OCI-LY7 (cell line): ENCODE measurements around the gene PTEN. TPM values are rescaled to one million over a fixed set of nuclear protein-coding genes. Genes with fewer than 3 reads are reported as not detected.
"Not testable (repeated sequence)": the region's sequence is repeated elsewhere in the genome, so short reads cannot be mapped to it uniquely, and the experiment has no call there.

Experiments used
- BruUV-seq: library from RNA; stranded (reverse); fragments of 400-500 nt; replicated peaks from 2 replicates; lab custom pipeline; 2021; lab: Mats Ljungman, UMichigan
- CTCF ChIA-PET: fragments of 300-600 bp; sonication (Branson Sonifier 250); formaldehyde crosslinking; loops from one replicate; lab custom pipeline; 2022; ENCODE audit warnings: antibody characterized with exemption; ENCODE audit not compliant: unreplicated experiment; lab: Charles Lee
- POLR2A ChIA-PET: fragments of 300-600 bp; sonication (Branson Sonifier 250); formaldehyde crosslinking; loops from one replicate; lab custom pipeline; 2022; ENCODE audit warnings: antibody characterized with exemption; lab: Charles Lee
- DNase-seq: peaks from one replicate; pipeline ENCODE4 v3.0.0-alpha.2; 2015; ENCODE audit warnings: low spot score
- H2AFZ ChIP-seq: fragments of 200-600 bp; sonication (generic), shearing (Covaris generic); 2 replicates; pipeline ENCODE4 v1.6.1; 2014; ENCODE audit warnings: mild to moderate bottlenecking, antibody characterized with exemption, low read length, moderate library complexity
- H3K27ac ChIP-seq: fragments of 200-600 bp; sonication (generic); 2 replicates; pipeline ENCODE4 v1.5.1; 2014; ENCODE audit warnings: mixed run types, low read depth, mild to moderate bottlenecking, moderate library complexity, low read length, inconsistent platforms; ENCODE audit not compliant: poor library complexity, severe bottlenecking
- H3K36me3 ChIP-seq: fragments of 200-600 bp; sonication (generic); 2 replicates; pipeline ENCODE4 v1.6.1; 2014; ENCODE audit warnings: mild to moderate bottlenecking, antibody characterized with exemption, low read length, moderate library complexity, mixed read lengths; ENCODE audit not compliant: insufficient read depth
- H3K4me1 ChIP-seq: fragments of 200-600 bp; sonication (generic); 2 replicates; pipeline ENCODE4 v1.5.1; 2014; ENCODE audit warnings: mild to moderate bottlenecking, low read length; ENCODE audit not compliant: insufficient read depth, poor library complexity, severe bottlenecking
- H3K4me2 ChIP-seq: fragments of 200-600 bp; sonication (generic); 2 replicates; pipeline ENCODE4 v1.6.1; 2014; ENCODE audit warnings: mild to moderate bottlenecking, low read length
- H3K4me3 ChIP-seq: fragments of 200-600 bp; sonication (generic); 2 replicates; pipeline ENCODE4 v1.5.1; 2014; ENCODE audit warnings: mild to moderate bottlenecking, low read depth, low read length; ENCODE audit not compliant: poor library complexity, severe bottlenecking
- H3K79me2 ChIP-seq: fragments of 200-600 bp; sonication (generic); 2 replicates; pipeline ENCODE4 v1.6.1; 2016; ENCODE audit warnings: low read depth, mild to moderate bottlenecking, low read length, moderate library complexity, mixed read lengths; ENCODE audit not compliant: insufficient read depth
- H3K9me2 ChIP-seq: fragments of 200-600 bp; sonication (generic); 2 replicates; pipeline ENCODE4 v1.6.1; 2016; ENCODE audit warnings: mild to moderate bottlenecking, low read length, mixed read lengths; ENCODE audit not compliant: insufficient read depth
- H3K9me3 ChIP-seq: fragments of 200-600 bp; sonication (generic); 2 replicates; pipeline ENCODE4 v1.6.1; 2014; ENCODE audit warnings: mild to moderate bottlenecking, mixed run types, low read length, mixed read lengths
- H4K20me1 ChIP-seq: fragments of 200-600 bp; sonication (generic); 2 replicates; pipeline ENCODE4 v1.6.1; 2014; ENCODE audit warnings: mild to moderate bottlenecking, antibody characterized with exemption, low read length, moderate library complexity, mixed read lengths; ENCODE audit not compliant: insufficient read depth
- CTCF ChIP-seq: fragments of 200-600 bp; sonication (generic); conservative IDR thresholded peaks from 2 replicates; pipeline ENCODE4 v1.5.1; 2014; ENCODE audit warnings: mild to moderate bottlenecking, antibody characterized with exemption, low read length, moderate library complexity, mixed read lengths
- EZH2phosphoT487 ChIP-seq: fragments of 200-600 bp; sonication (generic); IDR thresholded peaks from 2 replicates; pipeline ENCODE4 v1.6.1; 2018; ENCODE audit warnings: low read depth, borderline replicate concordance, mild to moderate bottlenecking, mixed run types, antibody characterized with exemption, low read length, moderate library complexity, mixed read lengths
- intact Hi-C: fragments of 100-400 bp; cut with micrococcal nuclease; formaldehyde crosslinking; loops from one replicate; pipeline ENCODE4 v1.10.0; 2022; ENCODE audit not compliant: unreplicated experiment
- total RNA-seq, 2 experiments: library from RNA; depleted of rRNA in 1 of 2; stranded (reverse); fragments of >200 nt in 1 of 2; shearing (Covaris generic) in 1 of 2; gene quantifications; 2 replicates each; pipeline ENCODE4 v1.2.3, GENCODE V29; 2014 to 2022

Gene PTEN
- total RNA-seq, 2 experiments from 2014 or later, result 135 to 173 TPM

- H3K79me2 ChIP-seq, result peaks cover 96% of the 10 kb centered on the region
- no peak for DNase-seq
- H3K9me3 ChIP-seq, result peaks cover 17% of the 10 kb centered on the region; the same call in 1 of the 2 replicates
- BruUV-seq, result TSS peak; percentile 7
- H2AFZ ChIP-seq, result no peak overlapping the region
- ChIA-PET POLR2A (interaction anchor here (0.9 to 1.8 kb wide), 8 partner anchors 9 to 168 kb away, joined by 3 to 5 read pairs (median 3); no protein-coding TSS in a partner anchor), CTCF (no interaction called here)
- H3K36me3 ChIP-seq, result peaks cover 81% of the 10 kb centered on the region
- TF ChIP-seq CTCF (no peak), EZH2phosphoT487 (no peak)
- intact Hi-C loops, result no loop called here
- no peak overlapping the region for H3K4me3 ChIP-seq
- no peak overlapping the region for H3K4me2 ChIP-seq
- H3K27ac ChIP-seq, result no peak overlapping the region
- H4K20me1 ChIP-seq, result peaks cover 5% of the 10 kb centered on the region; the same call in 1 of the 2 replicates
- H3K4me1 ChIP-seq, result no peaks in the 10 kb centered on the region
- H3K9me2 ChIP-seq, result no peaks in the 10 kb centered on the region
These were observed 32.0 kb downstream of the PTEN start for GRCh38 chr10:87895430-87895829.

GRCh38 chr10:87896216-87896615 lies 32.8 kb downstream of the PTEN start:
- Histone ChIP-seq H3K9me2 (no peaks in the 10 kb centered on the region), H4K20me1 (peaks cover 5% of the 10 kb centered on the region; the same call in 1 of the 2 replicates), H3K79me2 (peaks cover 95% of the 10 kb centered on the region), H3K36me3 (peaks cover 73% of the 10 kb centered on the region), H3K4me3 (no peak overlapping the region), H3K4me1 (no peaks in the 10 kb centered on the region), H2AFZ (no peak overlapping the region), H3K4me2 (no peak overlapping the region), H3K9me3 (peaks cover 17% of the 10 kb centered on the region; the same call in 1 of the 2 replicates), H3K27ac (no peak overlapping the region)
- TF ChIP-seq CTCF, result no peak
- no peak for TF ChIP-seq EZH2phosphoT487
- DNase-seq, result no peak
- intact Hi-C loops, result no loop called here
- ChIA-PET POLR2A (interaction anchor here (0.7 to 1.8 kb wide), 6 partner anchors 14 to 167 kb away, joined by 3 to 5 read pairs (median 3); no protein-coding TSS in a partner anchor), CTCF (no interaction called here)
- BruUV-seq, result no TSS peak

- H3K27ac ChIP-seq, H3K4me2 ChIP-seq, H2AFZ ChIP-seq, H4K20me1 ChIP-seq, intact Hi-C loops, H3K4me1 ChIP-seq, DNase-seq, CTCF ChIA-PET, BruUV-seq, H3K9me2 ChIP-seq, H3K4me3 ChIP-seq: not testable (repeated sequence)
- POLR2A ChIA-PET, result interaction anchor here (1.0 kb wide), 2 partner anchors 12 to 14 kb away, joined by 3 read pairs; no protein-coding TSS in a partner anchor
- peaks cover 17% of the 10 kb centered on the region; the same call in 1 of the 2 replicates for H3K9me3 ChIP-seq
- H3K79me2 ChIP-seq, result peaks cover 91% of the 10 kb centered on the region
- peaks cover 68% of the 10 kb centered on the region for H3K36me3 ChIP-seq
These were observed 34.5 kb downstream of the PTEN start for GRCh38 chr10:87897957-87898356.

- H3K4me2 ChIP-seq, DNase-seq, intact Hi-C loops, H3K9me2 ChIP-seq, H2AFZ ChIP-seq, H4K20me1 ChIP-seq, H3K9me3 ChIP-seq, H3K4me1 ChIP-seq, H3K27ac ChIP-seq, BruUV-seq, CTCF ChIA-PET, H3K4me3 ChIP-seq: not testable (repeated sequence)
- POLR2A ChIA-PET, result interaction anchor here (0.7 to 0.9 kb wide), 3 partner anchors 15 to 49 kb away, joined by 4 to 6 read pairs (median 5); no protein-coding TSS in a partner anchor
- Histone ChIP-seq H3K36me3 (peaks cover 69% of the 10 kb centered on the region), H3K79me2 (peaks cover 91% of the 10 kb centered on the region)
These were observed 40.0 kb downstream of the PTEN start for GRCh38 chr10:87903396-87903795.
